ENCODE data around the gene VTI1A.

GRCh38 chr10:112429147-112429546 lies 17.9 kb upstream of the VTI1A start:
- no peak for TF ChIP-seq CTCF (IDR thresholded peaks at IDR 0.05)
- no peak for TF ChIP-seq POLR2A (IDR thresholded peaks at IDR 0.05)

Measured in adrenal gland (tissue), 5 donors.